HUES48 (cell line): ENCODE data around the gene SH3GL1.

Experiments used
- H3K27ac ChIP-seq: one replicate; pipeline ENCODE4 v1.7.0; 2013; ENCODE audit warnings: low read depth, low read length, inconsistent platforms
- H3K27me3 ChIP-seq: 2 replicates; pipeline ENCODE4 v1.6.1; 2013; ENCODE audit warnings: mild to moderate bottlenecking, low read length; ENCODE audit not compliant: control insufficient read depth, insufficient read depth
- H3K36me3 ChIP-seq: 2 replicates; pipeline ENCODE4 v1.6.1; 2013; ENCODE audit warnings: low read length; ENCODE audit not compliant: control insufficient read depth, insufficient read depth
- H3K4me1 ChIP-seq: 2 replicates; pipeline ENCODE4 v1.6.1; 2013; ENCODE audit warnings: mild to moderate bottlenecking, low read length; ENCODE audit not compliant: control insufficient read depth, insufficient read depth
- H3K4me3 ChIP-seq: 2 replicates; pipeline ENCODE4 v1.5.1; 2013; ENCODE audit warnings: mild to moderate bottlenecking, low read depth, low read length
- H3K9ac ChIP-seq: 2 replicates; pipeline ENCODE4 v1.6.1; 2013; ENCODE audit warnings: mild to moderate bottlenecking, low read depth, low read length, moderate library complexity
- H3K9me3 ChIP-seq: 2 replicates; pipeline ENCODE4 v1.6.1; 2013; ENCODE audit warnings: low read length; ENCODE audit not compliant: control insufficient read depth, insufficient read depth

The SH3GL1 gene

DNA sequence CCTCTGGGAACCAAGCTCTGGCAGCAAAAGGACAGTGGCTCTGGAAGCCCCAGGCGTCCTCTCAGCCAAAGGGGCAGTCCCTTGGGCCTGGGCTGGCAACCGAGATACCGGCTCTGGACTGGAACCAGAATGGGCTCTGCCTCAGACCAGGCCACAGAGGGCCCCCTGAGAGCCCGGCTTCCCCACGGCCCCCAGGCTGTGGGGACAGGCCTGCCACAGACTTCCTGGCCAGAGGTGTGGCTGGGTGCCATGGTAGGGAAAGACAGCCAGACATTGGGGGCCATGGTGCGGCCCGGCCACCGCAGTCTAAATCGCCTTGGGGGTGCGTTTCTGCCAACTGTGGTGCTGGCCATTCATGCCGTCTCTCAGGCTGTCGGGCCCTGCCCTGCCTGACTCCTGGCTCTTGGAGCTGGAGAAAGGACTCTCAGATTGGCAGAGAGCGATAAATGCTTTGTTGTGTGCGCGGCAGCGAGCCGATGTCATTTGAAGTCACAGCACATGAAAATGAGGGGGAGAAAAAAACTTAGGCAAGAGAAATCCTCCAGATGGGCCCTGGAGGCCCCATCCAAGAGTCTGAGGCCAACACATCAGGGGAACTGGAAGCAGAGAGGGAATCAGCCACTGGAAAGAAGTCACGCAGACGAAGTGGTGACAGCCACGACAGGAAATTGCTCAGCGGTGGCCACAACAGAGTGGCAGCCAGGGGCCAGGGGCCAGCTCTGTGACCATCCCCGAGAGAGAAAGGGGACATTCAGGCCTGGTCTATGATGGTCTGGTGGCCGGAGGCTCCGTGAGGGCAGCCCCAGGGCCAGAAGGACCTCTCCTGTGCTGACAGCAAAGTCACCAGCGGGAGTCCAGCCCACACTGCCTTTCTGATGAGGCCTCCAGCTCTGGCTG, 26.5 kb downstream of the SH3GL1 start:
- no peaks in the 10 kb centered on the region for H3K36me3 ChIP-seq
- H3K4me1 ChIP-seq: peaks cover 45% of the 10 kb centered on the region
- H3K4me3 ChIP-seq: no peak overlapping the region
- no peaks in the 10 kb centered on the region for H3K9me3 ChIP-seq
- no peak overlapping the region for H3K9ac ChIP-seq
- no peaks in the 10 kb centered on the region for H3K27me3 ChIP-seq
- H3K27ac ChIP-seq: peak overlapping the region; percentile 59

DNA sequence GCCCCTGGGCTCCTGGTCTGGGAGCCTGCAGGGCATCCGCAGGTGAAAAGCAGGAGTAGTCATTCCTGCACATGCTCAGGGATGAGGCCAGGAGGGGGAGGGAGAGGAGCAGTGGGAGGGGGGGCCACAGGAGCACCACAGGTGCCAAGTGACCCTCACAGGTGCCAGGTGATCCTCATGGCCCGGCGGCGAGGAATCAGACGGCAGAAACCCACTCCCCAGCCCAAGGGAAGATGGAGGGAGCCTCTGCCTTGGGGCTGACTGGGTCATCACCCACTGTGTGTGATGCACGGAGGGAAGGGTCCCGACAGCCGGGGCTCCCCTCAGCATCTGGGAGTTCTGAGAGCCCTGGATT, 27.4 kb downstream of the SH3GL1 start:
- no peak overlapping the region for H3K27ac ChIP-seq
- H3K36me3 ChIP-seq: no peaks in the 10 kb centered on the region
- H3K9me3 ChIP-seq: no peaks in the 10 kb centered on the region
- H3K27me3 ChIP-seq: no peaks in the 10 kb centered on the region
- H3K9ac ChIP-seq: no peak overlapping the region
- peaks cover 45% of the 10 kb centered on the region for H3K4me1 ChIP-seq
- no peak overlapping the region for H3K4me3 ChIP-seq

DNA sequence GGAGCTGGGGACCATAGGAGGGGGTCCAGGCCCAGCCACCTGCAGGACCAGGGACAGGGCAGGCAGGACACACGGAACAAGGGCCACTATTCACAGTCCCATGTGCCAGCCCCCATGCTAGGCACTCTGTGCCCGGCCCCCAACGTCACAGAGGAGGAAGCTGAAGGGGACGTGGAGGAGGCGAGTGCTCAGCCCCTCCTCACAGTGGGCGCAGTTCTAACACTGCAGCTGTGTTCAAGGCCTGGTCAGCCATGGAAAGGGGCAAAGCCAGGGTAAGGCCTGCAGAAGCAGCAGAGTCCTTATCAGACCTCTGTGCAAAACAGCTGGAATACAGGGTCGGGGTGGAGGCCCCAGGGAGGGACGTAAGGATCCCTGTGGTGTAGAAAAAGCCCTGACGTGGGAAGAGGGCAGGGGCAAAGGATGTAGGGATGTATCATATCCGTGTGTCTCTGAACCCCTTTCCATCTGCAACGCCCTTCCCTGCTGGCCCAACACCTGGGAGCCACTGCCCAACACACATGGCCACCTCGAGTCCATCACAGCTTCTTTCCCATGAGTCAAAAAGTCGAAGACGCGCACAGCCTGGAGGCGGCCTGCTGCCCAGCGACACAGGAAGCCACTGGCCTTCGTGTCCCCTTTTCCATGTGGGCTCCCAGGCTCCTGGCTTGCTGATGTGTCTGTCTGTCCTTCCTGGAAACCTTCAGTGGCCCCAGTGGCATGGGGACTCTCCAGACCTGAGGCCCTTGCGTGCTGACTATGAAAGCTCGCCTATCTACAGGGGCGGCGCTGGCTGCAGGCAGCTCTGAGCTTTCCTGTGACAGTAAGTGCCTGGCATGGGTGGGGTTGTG, 28.0 kb downstream of the SH3GL1 start:
- no peak overlapping the region for H3K9ac ChIP-seq
- H3K9me3 ChIP-seq: no peaks in the 10 kb centered on the region
- no peaks in the 10 kb centered on the region for H3K27me3 ChIP-seq
- H3K4me1 ChIP-seq: peaks cover 45% of the 10 kb centered on the region
- H3K4me3 ChIP-seq: no peak overlapping the region
- H3K27ac ChIP-seq: no peak overlapping the region
- no peaks in the 10 kb centered on the region for H3K36me3 ChIP-seq

DNA sequence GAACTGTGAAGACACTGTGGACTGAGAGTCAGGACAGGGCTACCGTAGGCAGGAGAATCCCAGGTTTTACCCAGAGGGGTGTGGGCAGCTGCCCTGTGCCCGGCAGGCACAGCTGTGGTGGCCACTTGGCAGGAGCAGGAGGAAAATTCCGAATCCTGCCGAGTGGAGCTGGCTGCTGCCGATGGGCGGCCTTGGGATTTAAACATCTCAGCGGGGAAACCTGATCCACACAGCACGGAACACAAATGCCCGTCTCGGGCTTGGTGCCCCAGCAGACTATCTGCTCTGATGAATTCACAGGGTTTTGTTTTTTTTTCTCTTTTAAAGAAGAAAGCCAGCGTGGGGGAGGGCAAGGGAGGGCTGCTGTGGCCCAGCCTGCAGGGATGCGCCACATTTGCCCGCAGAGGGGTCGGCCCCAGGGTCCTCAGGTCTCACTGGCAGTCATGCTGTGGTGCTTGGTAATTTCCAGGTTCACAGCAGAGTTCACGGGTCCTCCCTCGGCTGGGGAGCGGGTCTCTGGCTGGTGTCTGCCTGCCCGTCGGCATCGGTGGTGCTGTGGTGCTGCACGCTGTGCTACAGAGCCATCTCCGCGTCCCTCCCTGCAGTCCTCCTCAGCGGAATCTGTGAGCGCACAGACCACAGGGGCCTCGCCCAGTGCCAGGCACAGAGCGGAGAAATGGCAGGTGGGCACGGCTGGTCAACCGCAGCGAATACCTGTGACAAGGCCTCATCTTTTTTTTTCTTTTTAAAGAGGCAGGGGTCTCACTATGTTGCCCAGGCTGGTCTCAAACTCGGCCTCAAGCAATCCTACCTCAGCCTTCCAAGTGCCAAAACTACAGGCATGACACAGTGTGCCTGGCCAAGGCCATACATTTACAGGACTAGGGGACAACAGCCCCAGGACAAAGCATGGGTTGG, 28.8 kb downstream of the SH3GL1 start:
- Histone ChIP-seq H3K9ac (no peak overlapping the region), H3K4me1 (peaks cover 36% of the 10 kb centered on the region), H3K4me3 (no peak overlapping the region)

GRCh38 chr19:4370418-4371041, 29.8 kb downstream of the SH3GL1 start:
- Histone ChIP-seq H3K27ac (no peak overlapping the region), H3K9me3 (no peaks in the 10 kb centered on the region), H3K27me3 (no peaks in the 10 kb centered on the region), H3K4me1 (peaks cover 26% of the 10 kb centered on the region), H3K9ac (no peak overlapping the region), H3K36me3 (peaks cover 8% of the 10 kb centered on the region), H3K4me3 (no peak overlapping the region)

More for the DNA sequence above, 28.8 kb downstream of the SH3GL1 start:
- no peaks in the 10 kb centered on the region for H3K27me3 ChIP-seq
- H3K36me3 ChIP-seq: no peaks in the 10 kb centered on the region
- no peaks in the 10 kb centered on the region for H3K9me3 ChIP-seq
- no peak overlapping the region for H3K27ac ChIP-seq

DNA sequence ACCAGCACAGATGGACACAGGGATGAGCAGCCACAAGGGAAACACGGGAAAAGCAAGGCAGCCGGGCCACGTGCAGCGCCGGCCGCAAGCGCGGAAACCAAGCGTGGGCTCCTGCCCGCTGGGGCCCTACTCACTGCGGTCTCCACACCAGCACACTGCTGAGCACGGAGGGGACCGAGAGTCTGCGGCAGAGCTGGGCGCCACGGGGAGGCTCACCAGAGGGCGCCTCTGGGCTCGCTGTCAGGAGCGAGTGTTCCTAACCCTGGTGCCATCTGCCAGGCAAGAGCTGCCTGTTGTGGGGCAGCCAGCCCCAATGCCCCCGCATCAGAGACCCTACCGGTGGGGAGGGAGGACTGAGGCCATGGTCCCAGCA, 30.5 kb downstream of the SH3GL1 start:
- no peak overlapping the region for H3K9ac ChIP-seq
- peaks cover 20% of the 10 kb centered on the region for H3K4me1 ChIP-seq
- no peak overlapping the region for H3K27ac ChIP-seq
- H3K9me3 ChIP-seq: no peaks in the 10 kb centered on the region
- peaks cover 14% of the 10 kb centered on the region for H3K36me3 ChIP-seq
- no peak overlapping the region for H3K4me3 ChIP-seq
- no peaks in the 10 kb centered on the region for H3K27me3 ChIP-seq

- no peaks in the 10 kb centered on the region for H3K9me3 ChIP-seq
- H3K27ac ChIP-seq: no peak overlapping the region
- no peak overlapping the region for H3K4me3 ChIP-seq
- peaks cover 14% of the 10 kb centered on the region; the same call in 1 of the 2 replicates for H3K4me1 ChIP-seq
- no peak overlapping the region for H3K9ac ChIP-seq
- H3K36me3 ChIP-seq: peaks cover 14% of the 10 kb centered on the region
- no peaks in the 10 kb centered on the region for H3K27me3 ChIP-seq
These were observed 31.0 kb downstream of the SH3GL1 start for GRCh38 chr19:4369109-4369887.

DNA sequence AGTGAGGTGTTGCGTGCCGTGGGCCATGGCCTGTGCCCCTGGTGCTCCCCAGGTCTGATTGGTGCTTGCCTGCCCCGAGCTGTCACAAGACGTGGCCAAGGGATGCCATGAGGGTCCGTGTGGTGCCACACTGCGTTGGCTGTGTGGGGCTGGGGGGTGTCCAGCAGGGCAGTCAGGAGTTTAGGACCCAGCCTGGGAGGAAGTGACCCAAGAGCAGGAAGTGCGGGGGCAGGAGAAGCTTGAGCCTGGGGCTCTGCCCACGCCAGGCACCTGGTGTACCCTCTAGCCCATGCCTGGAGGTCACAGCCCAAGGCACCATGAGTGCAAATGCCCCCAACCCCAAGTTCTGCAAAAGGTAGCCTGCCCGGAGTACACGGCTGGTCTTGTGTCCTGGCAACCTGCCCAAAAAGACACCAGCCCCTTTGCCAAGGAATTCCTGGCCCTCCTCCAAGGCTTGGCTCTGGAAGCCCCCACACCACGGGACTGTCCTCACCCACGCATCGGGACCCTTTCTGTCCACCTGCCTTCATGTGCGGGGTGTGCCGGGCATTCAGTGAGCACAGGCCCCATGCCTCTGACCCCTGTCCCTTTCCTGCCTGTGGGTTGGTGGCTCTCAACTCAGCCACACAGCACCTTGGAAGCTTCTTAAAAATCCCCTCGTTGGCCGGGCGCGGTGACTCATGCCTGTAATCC, 32.1 kb downstream of the SH3GL1 start:
- no peak overlapping the region for H3K27ac ChIP-seq
- H3K36me3 ChIP-seq: peaks cover 25% of the 10 kb centered on the region
- no peak overlapping the region for H3K9ac ChIP-seq
- H3K27me3 ChIP-seq: no peaks in the 10 kb centered on the region
- no peaks in the 10 kb centered on the region for H3K9me3 ChIP-seq
- peaks cover 12% of the 10 kb centered on the region; the same call in 1 of the 2 replicates for H3K4me1 ChIP-seq
- no peak overlapping the region for H3K4me3 ChIP-seq

GRCh38 chr19:4367781-4368127, 32.6 kb downstream of the SH3GL1 start:
- peaks cover 12% of the 10 kb centered on the region; the same call in 1 of the 2 replicates for H3K4me1 ChIP-seq
- H3K27me3 ChIP-seq: no peaks in the 10 kb centered on the region
- peaks cover 30% of the 10 kb centered on the region for H3K36me3 ChIP-seq
- no peak overlapping the region for H3K4me3 ChIP-seq
- no peak overlapping the region for H3K9ac ChIP-seq
- H3K9me3 ChIP-seq: no peaks in the 10 kb centered on the region
- no peak overlapping the region for H3K27ac ChIP-seq
